Tibial nerve (tissue), 4 donors: ENCODE results near the gene CLIC5. TPM values are rescaled to one million over a fixed set of nuclear protein-coding genes. Genes with fewer than 3 reads are reported as not detected.

Experiments used
- DNase-seq, 2 donors: peaks; one replicate each; pipeline ENCODE4 v3.0.0-alpha.2; 2019; ENCODE audit warnings: low spot score in 2 of 2
- H3K27ac ChIP-seq, 4 donors: fragments of 200-600 bp; sonication (generic) in 3 of 4; one replicate each; pipeline ENCODE4 v1.5.1; 2017 to 2019; ENCODE audit warnings: mild to moderate bottlenecking in 1 of 4
- H3K27me3 ChIP-seq, 2 donors: fragments of 200-600 bp; sonication (generic) in 1 of 2; one replicate each; pipeline versions ENCODE4 v1.5.1 to v1.6.0; 2017 to 2019
- H3K36me3 ChIP-seq, 3 donors: fragments of 200-600 bp; sonication (generic); one replicate each; pipeline ENCODE4 v1.5.1; 2018 to 2019
- H3K4me1 ChIP-seq, 4 donors: fragments of 200-600 bp; sonication (generic) in 3 of 4; one replicate each; pipeline ENCODE4 v1.5.1; 2017 to 2019
- H3K4me3 ChIP-seq, 4 donors: fragments of 200-600 bp; sonication (generic) in 3 of 4; one replicate each; pipeline ENCODE4 v1.5.1; 2017 to 2019; ENCODE audit warnings: mild to moderate bottlenecking in 1 of 4, moderate library complexity in 1 of 4
- H3K9me3 ChIP-seq, 4 donors: fragments of 200-600 bp; sonication (generic) in 3 of 4; one replicate each; pipeline ENCODE4 v1.5.1; 2017 to 2019
- EP300 ChIP-seq, 2 donors: sonication (generic); formaldehyde crosslinking; IDR thresholded peaks; one replicate each; pipeline ENCODE4 v1.6.1; 2017; ENCODE audit warnings: antibody characterized with exemption in 2 of 2, mild to moderate bottlenecking in 1 of 2
- POLR2A ChIP-seq, 2 donors: fragments of 450-650 bp; IDR thresholded peaks; one replicate each; pipeline ENCODE4 v1.6.1; 2017; ENCODE audit warnings: antibody characterized with exemption in 2 of 2, mild to moderate bottlenecking in 2 of 2, moderate library complexity in 2 of 2
- WGBS, 2 donors: methylation state at CpG; one replicate each; pipeline ENCODE4 v1.1.5; 2018; 5-methylcytosine and 5-hydroxymethylcytosine counted together
- total RNA-seq, 4 donors: library from RNA; depleted of rRNA; stranded (reverse); fragments of >200 nt; gene quantifications; one replicate each; pipeline ENCODE4 v1.1.0, GENCODE V29; 2016
- TF ChIP-seq, protein P1 (sequence below), 5 experiments: fragments of 200-600 bp in 3 of 5; fragments of 450-650 bp in 2 of 5; sonication (generic) in 3 of 5; IDR thresholded peaks; one replicate each; pipeline ENCODE4 v1.5.1; 2016 to 2019; ENCODE audit warnings: antibody characterized with exemption in 5 of 5, mild to moderate bottlenecking in 3 of 5, moderate library complexity in 2 of 5

CLIC5 gene
- total RNA-seq, 4 donors from 2014 or later: 6.6 to 47.2 (median 34.8) TPM

- TF ChIP-seq, protein P1, sequence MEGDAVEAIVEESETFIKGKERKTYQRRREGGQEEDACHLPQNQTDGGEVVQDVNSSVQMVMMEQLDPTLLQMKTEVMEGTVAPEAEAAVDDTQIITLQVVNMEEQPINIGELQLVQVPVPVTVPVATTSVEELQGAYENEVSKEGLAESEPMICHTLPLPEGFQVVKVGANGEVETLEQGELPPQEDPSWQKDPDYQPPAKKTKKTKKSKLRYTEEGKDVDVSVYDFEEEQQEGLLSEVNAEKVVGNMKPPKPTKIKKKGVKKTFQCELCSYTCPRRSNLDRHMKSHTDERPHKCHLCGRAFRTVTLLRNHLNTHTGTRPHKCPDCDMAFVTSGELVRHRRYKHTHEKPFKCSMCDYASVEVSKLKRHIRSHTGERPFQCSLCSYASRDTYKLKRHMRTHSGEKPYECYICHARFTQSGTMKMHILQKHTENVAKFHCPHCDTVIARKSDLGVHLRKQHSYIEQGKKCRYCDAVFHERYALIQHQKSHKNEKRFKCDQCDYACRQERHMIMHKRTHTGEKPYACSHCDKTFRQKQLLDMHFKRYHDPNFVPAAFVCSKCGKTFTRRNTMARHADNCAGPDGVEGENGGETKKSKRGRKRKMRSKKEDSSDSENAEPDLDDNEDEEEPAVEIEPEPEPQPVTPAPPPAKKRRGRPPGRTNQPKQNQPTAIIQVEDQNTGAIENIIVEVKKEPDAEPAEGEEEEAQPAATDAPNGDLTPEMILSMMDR (IDR thresholded peaks at IDR 0.05): no peak
- TF ChIP-seq EP300 (IDR thresholded peaks at IDR 0.05): no peak
- no peak for TF ChIP-seq POLR2A (IDR thresholded peaks at IDR 0.05)
- no peaks in the 10 kb centered on the region for H3K27me3 ChIP-seq
- H3K4me1 ChIP-seq: no peaks in the 10 kb centered on the region
- no peak for DNase-seq
- 82 to 96% methylated on average over 1 of the region's 1 CpG for WGBS, 2 donors
- H3K4me3 ChIP-seq: no peak overlapping the region
- H3K27ac ChIP-seq: no peak overlapping the region
- peaks cover 0 to 6% (median 0%) of the 10 kb centered on the region in 4 donors for H3K9me3 ChIP-seq
- no peaks in the 10 kb centered on the region for H3K36me3 ChIP-seq
Measured at GRCh38 chr6:46058951-46059350, 43.3 kb upstream of the CLIC5 start.

DNA sequence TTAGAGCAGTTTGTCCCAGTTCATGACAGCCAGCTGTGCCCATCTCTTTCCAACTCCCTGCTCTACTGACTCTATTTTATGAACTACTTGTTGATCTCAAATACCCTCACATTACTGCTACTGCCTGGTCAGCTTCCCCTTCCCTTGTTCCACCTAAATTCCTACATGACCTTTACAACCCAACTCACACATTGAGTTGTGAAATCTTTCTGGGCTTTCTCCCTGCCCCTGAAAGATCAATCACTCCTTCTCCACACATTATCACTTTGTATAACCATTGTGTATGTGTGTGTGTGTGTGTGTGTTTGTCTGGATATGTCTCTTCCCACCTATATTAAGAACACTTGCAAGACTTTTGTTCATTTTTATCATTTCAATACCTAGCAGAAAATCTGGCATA lies 42.1 kb upstream of the CLIC5 start:
- H3K9me3 ChIP-seq: no peaks in the 10 kb centered on the region
- H3K4me1 ChIP-seq: peaks cover 0 to 5% (median 2%) of the 10 kb centered on the region in 4 donors
- TF ChIP-seq EP300 (IDR thresholded peaks at IDR 0.05) (no peak), POLR2A (IDR thresholded peaks at IDR 0.05) (no peak)
- TF ChIP-seq, protein P1 (IDR thresholded peaks at IDR 0.05): no peak
- H3K27ac ChIP-seq: no peak overlapping the region
- no peak overlapping the region for H3K4me3 ChIP-seq
- DNase-seq: no peak
- H3K36me3 ChIP-seq: no peaks in the 10 kb centered on the region
- H3K27me3 ChIP-seq: no peaks in the 10 kb centered on the region

- no peak for DNase-seq
- TF ChIP-seq, protein P1 (IDR thresholded peaks at IDR 0.05): no peak
- TF ChIP-seq POLR2A (IDR thresholded peaks at IDR 0.05): no peak
- no peak for TF ChIP-seq EP300 (IDR thresholded peaks at IDR 0.05)
- Histone ChIP-seq H3K27me3 (no peaks in the 10 kb centered on the region), H3K27ac (no peak overlapping the region), H3K9me3 (no peaks in the 10 kb centered on the region), H3K36me3 (no peaks in the 10 kb centered on the region), H3K4me3 (no peak overlapping the region), H3K4me1 (peaks cover 0 to 11% (median 2%) of the 10 kb centered on the region in 4 donors)
- 85 to 90% methylated on average over 4 of the region's 4 CpGs for WGBS, 2 donors
Measured at GRCh38 chr6:46056906-46057529, 41.4 kb upstream of the CLIC5 start.

GRCh38 chr6:46054516-46054915 lies 38.9 kb upstream of the CLIC5 start:
- H3K9me3 ChIP-seq: no peaks in the 10 kb centered on the region
- WGBS, 2 donors: 73 to 78% methylated on average over 5 of the region's 5 CpGs
- H3K27ac ChIP-seq: peak overlapping the region in 2 of 4 donors; percentile 53 to 66
- no peaks in the 10 kb centered on the region for H3K27me3 ChIP-seq
- H3K36me3 ChIP-seq: no peaks in the 10 kb centered on the region
- no peak for TF ChIP-seq POLR2A (IDR thresholded peaks at IDR 0.05)
- TF ChIP-seq, protein P1 (IDR thresholded peaks at IDR 0.05): no peak
- no peak for TF ChIP-seq EP300 (IDR thresholded peaks at IDR 0.05)
- DNase-seq: no peak
- H3K4me1 ChIP-seq: peaks cover 0 to 11% (median 8%) of the 10 kb centered on the region in 4 donors
- H3K4me3 ChIP-seq: no peak overlapping the region

GRCh38 chr6:46053039-46053933 lies 37.6 kb upstream of the CLIC5 start:
- Histone ChIP-seq H3K27ac (peak overlapping the region in 3 of 4 donors; percentile 53 to 66 (median 58)), H3K36me3 (no peaks in the 10 kb centered on the region), H3K9me3 (no peaks in the 10 kb centered on the region), H3K4me1 (peaks cover 0 to 17% (median 8%) of the 10 kb centered on the region in 4 donors), H3K27me3 (no peaks in the 10 kb centered on the region), H3K4me3 (no peak overlapping the region)
- 54 to 57% methylated on average over 9 of the region's 9 CpGs for WGBS, 2 donors
- no peak for TF ChIP-seq POLR2A (IDR thresholded peaks at IDR 0.05)
- peak; percentile 68 to 71 for TF ChIP-seq EP300 (IDR thresholded peaks at IDR 0.05)
- no peak for DNase-seq
